Esophagus muscularis mucosa (tissue), 4 donors: ENCODE measurements around the gene JPH2. TPM values are rescaled to one million over a fixed set of nuclear protein-coding genes. Genes with fewer than 3 reads are reported as not detected.

Experiments used
- DNase-seq: peaks from one replicate; pipeline ENCODE4 v3.0.0-alpha.2; 2017; ENCODE audit errors: extremely low spot score
- H3K27ac ChIP-seq, 4 donors: fragments of 200-600 bp; sonication (generic); replicated peaks in 1 of 4; 1 replicate in 3 of 4; 2 replicates in 1 of 4; pipeline ENCODE4 v1.5.1; 2016 to 2019; ENCODE audit warnings: mild to moderate bottlenecking in 1 of 4
- H3K27me3 ChIP-seq, 4 donors: fragments of 200-600 bp; sonication (generic); one replicate each; pipeline versions ENCODE4 v1.5.1 to v1.6.0; 2016 to 2019
- H3K36me3 ChIP-seq, 4 donors: fragments of 200-600 bp; sonication (generic); one replicate each; pipeline ENCODE4 v1.5.1; 2016 to 2019
- H3K4me1 ChIP-seq, 4 donors: fragments of 200-600 bp; sonication (generic); one replicate each; pipeline ENCODE4 v1.5.1; 2016 to 2019
- H3K4me3 ChIP-seq, 4 donors: fragments of 200-600 bp; sonication (generic); 1 replicate in 2 of 4; 2 replicates in 2 of 4; pipeline ENCODE4 v1.5.1; 2016 to 2019; ENCODE audit warnings: mild to moderate bottlenecking in 4 of 4, moderate library complexity in 1 of 4
- H3K9me3 ChIP-seq, 4 donors: fragments of 200-600 bp; sonication (generic); 1 replicate in 3 of 4; 2 replicates in 1 of 4; pipeline ENCODE4 v1.5.1; 2016 to 2019
- CTCF ChIP-seq, 3 experiments: fragments of 200-600 bp in 2 of 3; fragments of 450-650 bp in 1 of 3; sonication (generic) in 2 of 3; IDR thresholded peaks; one replicate each; pipeline ENCODE4 v1.5.1; 2017 to 2019; ENCODE audit warnings: antibody characterized with exemption in 3 of 3, mild to moderate bottlenecking in 2 of 3, moderate library complexity in 1 of 3
- EP300 ChIP-seq: sonication (generic); formaldehyde crosslinking; IDR thresholded peaks from one replicate; pipeline ENCODE4 v1.6.1; 2017; ENCODE audit warnings: antibody characterized with exemption
- POLR2A ChIP-seq: fragments of 450-650 bp; IDR thresholded peaks from one replicate; pipeline ENCODE4 v1.6.1; 2017; ENCODE audit warnings: antibody characterized with exemption, moderate library complexity, mild to moderate bottlenecking, low read depth
- POLR2AphosphoS5 ChIP-seq, 2 donors: sonication (generic); formaldehyde crosslinking; IDR thresholded peaks; one replicate each; pipeline ENCODE4 v1.6.1; 2017; ENCODE audit warnings: antibody characterized with exemption in 2 of 2
- WGBS: methylation state at CpG from one replicate; pipeline ENCODE4 v1.1.5; 2018; 5-methylcytosine and 5-hydroxymethylcytosine counted together
- intact Hi-C: fragments of 100-400 bp; cut with DNase I; formaldehyde crosslinking; loops from one replicate; pipeline ENCODE4 v1.15.1; 2023
- total RNA-seq, 4 donors: library from RNA; depleted of rRNA; stranded (reverse); fragments of >200 nt; gene quantifications; one replicate each; pipeline versions ENCODE4 v1.1.0 to v1.2.1, GENCODE V29; 2016

JPH2 gene
- total RNA-seq, 4 donors from 2014 or later: 187 to 441 (median 295) TPM

GRCh38 chr20:44231713-44232468 is 44.9 kb upstream of the JPH2 start:
- 76% methylated on average over 10 of the region's 10 CpGs for WGBS

GRCh38 chr20:44231193-44231592 is 44.2 kb upstream of the JPH2 start:
- DNase-seq: no peak
- no peaks in the 10 kb centered on the region for H3K27me3 ChIP-seq
- no peaks in the 10 kb centered on the region for H3K4me1 ChIP-seq
- H3K27ac ChIP-seq: no peak overlapping the region
- 82% methylated on average over 3 of the region's 7 CpGs for WGBS
- H3K36me3 ChIP-seq: no peaks in the 10 kb centered on the region
- TF ChIP-seq POLR2AphosphoS5 (IDR thresholded peaks at IDR 0.05): no peak
- no peak for TF ChIP-seq EP300
- TF ChIP-seq POLR2A: no peak
- no peak for TF ChIP-seq CTCF (IDR thresholded peaks at IDR 0.05)
- H3K9me3 ChIP-seq: no peaks in the 10 kb centered on the region
- no peak overlapping the region for H3K4me3 ChIP-seq
- intact Hi-C loops: no loop called here

More at GRCh38 chr20:44231713-44232468, 44.9 kb upstream of the JPH2 start:
- no peak for DNase-seq
- TF ChIP-seq POLR2AphosphoS5 (IDR thresholded peaks at IDR 0.05) (no peak), EP300 (no peak), CTCF (IDR thresholded peaks at IDR 0.05) (no peak), POLR2A (no peak)
- no peaks in the 10 kb centered on the region for H3K4me1 ChIP-seq
- intact Hi-C loops: no loop called here
- no peak overlapping the region for H3K4me3 ChIP-seq
- no peak overlapping the region for H3K27ac ChIP-seq
- no peaks in the 10 kb centered on the region for H3K27me3 ChIP-seq
- no peaks in the 10 kb centered on the region for H3K9me3 ChIP-seq
- no peaks in the 10 kb centered on the region for H3K36me3 ChIP-seq

DNA sequence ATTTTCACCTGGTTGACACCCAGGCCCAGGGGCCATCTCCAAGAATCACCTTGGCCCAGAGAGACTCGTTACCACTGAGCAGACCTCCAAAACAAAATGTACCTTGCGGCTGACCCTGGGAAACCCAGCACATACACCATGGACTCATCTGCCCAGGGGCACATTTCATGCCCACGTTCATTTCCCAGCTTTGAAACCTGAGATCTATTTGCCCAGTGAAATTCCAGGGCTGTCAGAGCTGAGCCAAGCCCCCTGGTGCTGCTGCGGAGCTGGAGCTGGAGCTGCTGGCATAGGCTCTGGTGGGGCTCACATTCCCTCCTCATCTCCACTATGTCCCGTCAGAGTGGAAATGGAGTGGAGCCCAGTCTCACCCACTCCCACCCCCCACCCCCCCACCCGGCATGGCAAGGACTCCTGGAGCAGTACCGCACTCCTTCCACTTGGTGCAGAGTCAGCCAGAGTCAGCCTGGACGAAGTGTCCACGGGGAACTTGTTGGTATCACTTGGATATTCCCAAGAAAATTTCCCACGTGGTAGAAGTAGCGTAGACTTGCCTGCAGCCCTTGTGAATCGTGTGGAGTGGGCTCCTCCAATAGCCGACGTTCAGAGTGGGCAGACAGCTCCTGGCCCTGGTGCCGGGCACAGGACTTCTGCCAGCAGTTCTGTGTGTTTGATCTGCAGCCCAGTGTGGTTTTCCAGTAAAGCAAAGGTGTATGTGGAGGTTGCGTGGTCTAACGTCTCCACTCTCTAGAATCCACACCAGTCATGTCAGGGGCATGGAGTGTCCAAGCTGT is 41.7 kb upstream of the JPH2 start:
- no peaks in the 10 kb centered on the region for H3K9me3 ChIP-seq
- intact Hi-C loops: no loop called here
- no peak overlapping the region for H3K27ac ChIP-seq
- H3K4me3 ChIP-seq: no peak overlapping the region
- DNase-seq: no peak
- H3K4me1 ChIP-seq: no peaks in the 10 kb centered on the region
- H3K27me3 ChIP-seq: no peaks in the 10 kb centered on the region
- peaks cover 0 to 5% (median 0%) of the 10 kb centered on the region in 4 donors for H3K36me3 ChIP-seq
- 75% methylated on average over 9 of the region's 17 CpGs for WGBS
- TF ChIP-seq POLR2A: no peak
- no peak for TF ChIP-seq EP300
- no peak for TF ChIP-seq CTCF (IDR thresholded peaks at IDR 0.05)
- TF ChIP-seq POLR2AphosphoS5 (IDR thresholded peaks at IDR 0.05): no peak

GRCh38 chr20:44224637-44225036 is 37.6 kb upstream of the JPH2 start:
- intact Hi-C loops: no loop called here
- no peak for TF ChIP-seq EP300
- TF ChIP-seq POLR2AphosphoS5 (IDR thresholded peaks at IDR 0.05): no peak
- TF ChIP-seq CTCF (IDR thresholded peaks at IDR 0.05): no peak
- no peak for TF ChIP-seq POLR2A
- Histone ChIP-seq H3K36me3 (peaks cover 0 to 11% (median 7%) of the 10 kb centered on the region in 4 donors), H3K9me3 (no peaks in the 10 kb centered on the region), H3K27ac (no peak overlapping the region), H3K27me3 (no peaks in the 10 kb centered on the region), H3K4me1 (no peaks in the 10 kb centered on the region), H3K4me3 (no peak overlapping the region)
- WGBS: 92% methylated on average over 5 of the region's 5 CpGs
- DNase-seq: no peak
